IPS-18a (cell line): Measurements from ENCODE around the gene HIPK2.

Experiments used
- H3K27ac ChIP-seq: one replicate; pipeline ENCODE4 v1.5.1; 2013; ENCODE audit warnings: low read length
- H3K27me3 ChIP-seq: one replicate; pipeline ENCODE4 v1.6.1; 2013; ENCODE audit warnings: mild to moderate bottlenecking, low read length; ENCODE audit not compliant: control insufficient read depth, insufficient read depth
- H3K36me3 ChIP-seq: one replicate; pipeline ENCODE4 v1.6.1; 2013; ENCODE audit warnings: low read depth, low read length; ENCODE audit not compliant: control insufficient read depth
- H3K4me1 ChIP-seq: one replicate; pipeline ENCODE4 v1.6.1; 2013; ENCODE audit warnings: low read depth, low read length; ENCODE audit not compliant: control insufficient read depth
- H3K4me3 ChIP-seq: one replicate; pipeline ENCODE4 v1.5.1; 2013; ENCODE audit warnings: low read length
- H3K9ac ChIP-seq: one replicate; pipeline ENCODE4 v1.6.1; 2013; ENCODE audit warnings: mild to moderate bottlenecking, low read length, moderate library complexity
- H3K9me3 ChIP-seq: one replicate; pipeline ENCODE4 v1.6.1; 2013; ENCODE audit warnings: low read depth, low read length; ENCODE audit not compliant: control insufficient read depth

The HIPK2 gene

DNA sequence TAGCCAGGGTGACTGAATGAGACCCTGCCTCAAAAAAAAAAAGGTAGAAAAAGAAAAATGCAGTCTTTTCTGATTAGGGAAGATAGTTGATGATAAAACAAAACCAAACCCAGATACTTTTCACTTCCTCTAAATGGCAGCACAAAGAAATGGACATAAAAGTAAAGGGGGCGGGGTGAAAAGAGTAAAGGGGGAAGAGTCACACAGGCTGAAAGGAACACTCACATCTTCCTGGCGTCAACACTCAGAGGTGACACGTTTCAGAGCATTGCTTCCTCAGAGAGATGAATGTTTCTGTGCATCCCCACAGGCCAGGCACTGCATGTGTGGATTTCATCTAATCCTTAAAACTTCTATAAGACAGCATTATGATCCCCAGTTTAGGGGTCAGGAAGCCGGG lies 81.2 kb downstream of the HIPK2 start:
- Histone ChIP-seq H3K9me3 (no peaks in the 10 kb centered on the region), H3K27me3 (no peaks in the 10 kb centered on the region), H3K27ac (no peak overlapping the region), H3K4me3 (no peak overlapping the region), H3K4me1 (no peaks in the 10 kb centered on the region), H3K36me3 (no peaks in the 10 kb centered on the region), H3K9ac (no peak overlapping the region)

DNA sequence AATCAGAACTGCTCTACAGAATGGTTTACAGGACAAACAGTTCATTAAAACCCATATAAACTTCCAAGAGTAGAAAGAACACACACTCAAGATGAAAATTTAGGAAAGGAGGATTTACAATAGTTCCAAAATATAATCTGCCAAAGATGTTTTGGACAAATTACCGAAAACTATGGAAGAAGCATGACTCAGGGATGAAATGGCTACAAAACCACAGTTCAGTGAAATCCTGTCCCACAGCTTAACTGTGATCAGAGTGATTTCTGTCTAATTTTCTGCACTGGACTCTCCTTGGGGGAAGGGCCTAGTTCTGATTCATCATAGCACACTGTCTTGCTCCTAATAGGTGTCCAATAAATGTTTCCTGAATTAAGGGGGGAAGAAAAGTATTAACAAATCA lies 82.2 kb downstream of the HIPK2 start:
- Histone ChIP-seq H3K27ac (no peak overlapping the region), H3K9me3 (no peaks in the 10 kb centered on the region), H3K4me1 (no peaks in the 10 kb centered on the region), H3K27me3 (no peaks in the 10 kb centered on the region), H3K4me3 (no peak overlapping the region), H3K9ac (no peak overlapping the region), H3K36me3 (no peaks in the 10 kb centered on the region)

DNA sequence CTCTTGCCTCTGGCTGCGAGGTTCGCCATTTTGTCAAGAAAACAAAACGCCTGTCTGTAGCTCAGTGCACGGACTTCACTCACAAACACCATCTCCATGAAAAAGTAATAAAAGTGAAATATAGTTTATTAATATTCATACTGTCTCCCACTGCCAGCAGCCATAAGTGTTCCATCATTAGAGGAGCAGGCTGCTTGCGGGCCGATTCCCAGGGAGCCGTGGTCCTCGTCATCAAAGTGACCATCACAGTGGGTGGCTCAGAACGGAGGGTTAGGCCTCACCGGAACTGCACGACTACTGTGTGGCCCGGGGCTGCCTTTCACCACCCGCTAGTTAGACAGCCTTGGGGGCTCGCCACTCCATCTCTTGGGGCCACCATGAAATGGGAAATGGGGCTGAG lies 82.7 kb downstream of the HIPK2 start:
- H3K4me3 ChIP-seq = no peak overlapping the region
- no peak overlapping the region for H3K9ac ChIP-seq
- no peak overlapping the region for H3K27ac ChIP-seq
- H3K4me1 ChIP-seq = no peaks in the 10 kb centered on the region
- no peaks in the 10 kb centered on the region for H3K9me3 ChIP-seq
- H3K36me3 ChIP-seq = no peaks in the 10 kb centered on the region
- no peaks in the 10 kb centered on the region for H3K27me3 ChIP-seq

DNA sequence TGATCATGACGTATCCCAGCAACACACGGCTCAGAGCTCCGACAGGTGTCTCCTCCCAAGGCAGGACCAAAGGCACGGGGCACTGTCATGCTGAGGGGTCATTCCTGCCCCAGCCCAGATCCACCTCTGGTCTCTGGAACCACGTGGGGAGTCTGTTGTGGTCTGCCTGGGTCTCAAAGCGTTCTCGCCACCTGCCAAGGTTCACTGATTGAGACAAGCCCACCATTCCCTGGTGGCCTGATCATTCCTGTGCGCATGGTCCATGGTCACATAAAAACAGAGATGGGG lies 83.5 kb downstream of the HIPK2 start:
- Histone ChIP-seq H3K36me3 (no peaks in the 10 kb centered on the region), H3K27ac (no peak overlapping the region)

DNA sequence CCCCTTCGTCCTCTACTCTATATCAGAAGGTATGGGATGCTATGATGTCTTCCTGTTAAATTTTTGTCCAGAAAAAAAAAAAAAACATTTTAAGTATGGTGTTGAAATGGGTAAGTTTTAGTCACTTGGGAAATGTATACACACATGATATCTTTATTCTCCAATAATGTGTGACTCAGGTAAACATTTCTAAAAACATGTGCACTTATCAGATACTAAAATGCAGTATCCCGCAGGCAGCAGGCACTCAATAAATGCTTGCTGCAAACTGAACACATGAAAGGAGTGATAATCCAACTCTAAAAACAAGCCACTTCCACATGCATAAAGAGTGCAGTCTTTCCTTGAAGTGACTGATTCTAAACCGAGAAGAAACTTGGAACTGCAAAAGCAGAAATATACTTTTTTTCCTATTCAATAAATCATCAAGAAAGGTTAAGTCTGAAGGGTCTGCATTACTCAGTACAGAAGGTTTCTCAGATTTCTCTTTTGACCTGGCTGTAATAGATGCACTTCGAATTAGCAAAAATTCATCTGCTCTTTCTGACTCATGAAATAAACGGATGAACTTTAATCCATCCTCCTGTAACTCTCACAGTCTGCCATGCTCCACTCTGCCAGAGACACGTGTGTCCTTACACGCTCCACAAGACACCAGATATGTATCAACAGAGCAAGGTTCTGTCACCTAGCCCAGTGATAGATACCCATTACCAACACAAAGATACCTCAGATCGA lies 84.0 kb downstream of the HIPK2 start:
- Histone ChIP-seq H3K4me3 (no peak overlapping the region), H3K4me1 (no peaks in the 10 kb centered on the region), H3K27me3 (no peaks in the 10 kb centered on the region), H3K36me3 (no peaks in the 10 kb centered on the region), H3K27ac (no peak overlapping the region), H3K9ac (no peak overlapping the region), H3K9me3 (no peaks in the 10 kb centered on the region)

More for the DNA sequence above, 83.5 kb downstream of the HIPK2 start:
- Histone ChIP-seq H3K9ac (no peak overlapping the region), H3K4me3 (no peak overlapping the region), H3K27me3 (no peaks in the 10 kb centered on the region), H3K4me1 (no peaks in the 10 kb centered on the region), H3K9me3 (no peaks in the 10 kb centered on the region)

DNA sequence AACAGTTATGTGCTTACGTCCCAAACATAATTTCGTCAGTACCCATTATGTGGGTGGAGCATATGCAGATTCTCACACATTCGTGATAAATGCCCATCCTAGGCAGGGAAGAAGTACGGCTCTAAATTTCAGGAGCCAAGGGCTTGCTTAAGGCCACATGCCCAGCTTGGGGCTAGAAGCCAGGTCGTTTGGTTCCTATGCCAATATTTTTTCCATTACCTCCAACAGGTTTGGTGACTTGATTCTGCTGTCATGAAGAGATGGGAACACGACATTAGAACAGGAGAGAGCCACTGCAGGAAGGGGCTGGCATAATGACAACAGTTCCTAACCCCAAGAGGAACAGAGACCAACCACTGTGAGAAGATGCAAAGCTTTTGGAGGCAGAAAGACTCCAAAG lies 85.1 kb downstream of the HIPK2 start:
- H3K27ac ChIP-seq = no peak overlapping the region
- H3K9me3 ChIP-seq = no peaks in the 10 kb centered on the region
- no peak overlapping the region for H3K4me3 ChIP-seq
- no peaks in the 10 kb centered on the region for H3K4me1 ChIP-seq
- H3K36me3 ChIP-seq = no peaks in the 10 kb centered on the region
- H3K9ac ChIP-seq = no peak overlapping the region
- no peaks in the 10 kb centered on the region for H3K27me3 ChIP-seq

DNA sequence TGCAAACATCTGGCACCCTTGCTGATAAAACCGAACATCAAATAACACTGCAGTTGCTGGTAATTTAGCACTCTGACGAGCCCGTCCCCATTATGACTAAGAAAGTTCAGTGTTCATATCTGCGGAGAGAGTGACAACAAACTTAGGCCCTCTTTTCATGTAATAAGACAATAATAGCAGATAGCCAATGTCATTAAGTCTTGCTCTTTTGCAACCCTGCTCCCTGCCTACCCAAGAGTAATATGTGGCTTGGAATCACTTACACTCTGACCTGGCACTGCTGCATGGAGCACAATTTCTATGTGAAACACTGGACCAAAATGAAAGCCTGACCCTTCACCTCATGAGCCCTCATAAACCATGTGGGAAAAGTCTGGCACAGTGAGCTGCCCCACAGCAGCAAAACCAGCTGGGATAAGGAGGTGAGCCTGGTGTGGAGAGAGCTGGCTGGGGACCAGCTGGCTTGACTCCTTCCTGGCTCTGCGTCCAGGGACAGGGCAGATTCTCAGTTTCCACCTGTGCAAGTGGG lies 86.5 kb downstream of the HIPK2 start:
- H3K27me3 ChIP-seq = no peaks in the 10 kb centered on the region

DNA sequence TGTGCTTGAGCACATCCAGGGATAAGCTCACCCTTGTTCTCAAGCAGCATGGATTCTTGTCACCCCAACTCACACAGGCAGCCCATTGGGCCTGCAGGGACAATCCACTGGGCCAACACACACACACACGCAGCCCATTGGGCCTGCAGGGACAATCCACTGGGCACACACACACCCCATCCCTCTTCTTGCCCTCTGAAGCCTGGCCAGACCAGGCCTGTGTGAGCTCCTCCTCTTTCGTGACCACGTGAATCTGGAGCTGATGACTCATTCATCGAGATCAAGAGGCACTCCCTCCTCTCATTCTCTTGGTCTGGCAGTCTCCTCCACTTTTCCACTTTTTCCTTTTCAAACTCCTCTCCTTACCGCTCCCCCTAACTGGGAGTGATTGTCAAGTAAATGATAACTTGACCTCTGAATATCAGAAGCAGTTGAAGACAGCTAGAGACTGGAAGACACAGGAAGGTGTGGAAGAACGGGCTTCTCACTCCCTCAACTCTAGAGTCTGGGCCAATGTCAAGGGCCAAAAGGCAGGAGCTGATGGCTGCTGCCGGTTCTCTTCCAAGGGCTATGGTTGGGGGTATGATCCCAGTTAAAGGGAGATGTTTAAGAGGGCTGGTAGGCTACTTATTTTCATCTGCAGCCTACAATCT lies 89.7 kb downstream of the HIPK2 start:
- Histone ChIP-seq H3K4me3 (no peak overlapping the region), H3K4me1 (no peaks in the 10 kb centered on the region), H3K9me3 (no peaks in the 10 kb centered on the region), H3K36me3 (no peaks in the 10 kb centered on the region), H3K27me3 (no peaks in the 10 kb centered on the region), H3K9ac (no peak overlapping the region), H3K27ac (no peak overlapping the region)

More for the DNA sequence above, 86.5 kb downstream of the HIPK2 start:
- Histone ChIP-seq H3K9ac (no peak overlapping the region), H3K4me3 (no peak overlapping the region), H3K4me1 (no peaks in the 10 kb centered on the region), H3K27ac (no peak overlapping the region), H3K9me3 (no peaks in the 10 kb centered on the region), H3K36me3 (no peaks in the 10 kb centered on the region)

DNA sequence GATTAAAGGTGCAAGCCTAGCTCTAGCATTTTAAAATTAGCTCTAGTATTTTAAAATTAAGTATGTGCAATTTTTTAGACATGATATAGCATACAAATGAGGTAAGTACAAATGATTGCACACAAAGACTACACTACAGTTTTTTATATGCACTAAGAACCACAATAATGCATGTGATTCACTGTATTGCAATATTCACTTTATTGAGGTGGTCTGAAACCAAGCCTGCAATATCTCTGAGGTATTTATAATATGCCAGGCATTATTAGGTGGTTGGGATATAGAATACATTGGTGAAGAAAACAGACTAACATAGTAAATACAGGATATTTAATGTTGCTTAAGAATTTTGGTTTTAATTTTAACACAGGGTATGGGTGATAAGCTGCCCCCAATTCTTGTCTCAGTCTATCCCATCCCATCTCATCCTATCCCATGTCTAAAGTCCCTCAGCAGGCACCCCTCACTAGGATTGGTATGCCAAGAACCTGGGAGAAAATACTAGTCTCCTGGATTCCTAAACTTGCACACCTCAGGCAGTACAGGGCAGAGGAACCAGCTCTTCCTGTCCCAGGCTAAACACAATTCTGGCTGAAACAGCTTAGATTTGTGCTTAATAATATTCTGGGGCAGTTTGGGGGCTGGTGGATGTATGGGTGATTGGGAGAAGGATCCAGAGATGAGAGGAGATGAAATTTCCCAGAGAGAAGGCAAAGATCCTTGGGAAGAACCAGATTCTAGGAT lies 90.4 kb downstream of the HIPK2 start:
- Histone ChIP-seq H3K36me3 (no peaks in the 10 kb centered on the region), H3K9ac (no peak overlapping the region), H3K9me3 (no peaks in the 10 kb centered on the region), H3K27ac (no peak overlapping the region), H3K4me1 (no peaks in the 10 kb centered on the region), H3K27me3 (no peaks in the 10 kb centered on the region), H3K4me3 (no peak overlapping the region)

DNA sequence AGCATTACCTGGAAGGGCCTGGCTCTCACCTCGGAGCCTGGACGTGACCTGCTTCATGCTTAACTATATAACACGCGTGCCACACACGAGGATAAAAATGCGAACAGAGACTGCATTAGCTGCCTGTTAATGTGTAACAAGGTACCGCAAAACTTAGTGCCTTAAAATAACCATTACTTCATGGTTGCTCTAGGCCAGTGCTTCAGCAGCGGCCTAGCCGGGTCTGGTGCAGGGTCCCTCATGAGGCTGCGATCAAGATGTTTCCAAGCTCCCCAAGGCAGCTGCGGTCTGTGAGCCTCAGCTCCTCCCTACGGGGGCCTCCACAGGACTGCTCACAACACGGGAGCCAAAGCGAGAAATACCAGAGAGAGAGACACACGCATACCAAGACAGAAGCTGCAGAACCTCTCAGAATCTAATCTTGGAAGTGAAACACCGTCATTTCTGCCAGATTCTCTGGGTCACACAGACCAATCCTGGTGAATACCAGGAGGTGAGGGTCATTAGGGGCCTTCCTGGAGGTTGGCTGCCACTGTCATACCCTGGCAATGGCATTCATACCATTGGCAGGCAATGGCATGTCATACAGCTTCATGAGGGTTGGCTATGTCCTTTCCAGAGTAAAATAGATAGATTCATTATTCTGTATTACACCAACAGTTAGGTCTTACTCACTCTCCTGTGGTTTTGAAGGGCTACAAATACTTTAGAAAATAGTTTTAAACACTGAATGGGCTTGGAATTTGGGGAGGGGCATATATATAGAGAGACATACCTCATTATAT lies 94.5 kb downstream of the HIPK2 start:
- H3K27me3 ChIP-seq = no peaks in the 10 kb centered on the region
- H3K9me3 ChIP-seq = no peaks in the 10 kb centered on the region
- H3K9ac ChIP-seq = no peak overlapping the region
- H3K36me3 ChIP-seq = no peaks in the 10 kb centered on the region
- no peak overlapping the region for H3K4me3 ChIP-seq
- no peak overlapping the region for H3K27ac ChIP-seq
- H3K4me1 ChIP-seq = peaks cover 17% of the 10 kb centered on the region
